GM19351 (cell line): ENCODE results near the gene UBE2C.
A peak's percentile ranks its signal among the peaks of the same experiment; 100 is the strongest.

Experiments
- ATAC-seq: cut with Tn5 transposase; IDR thresholded peaks from one replicate; pipeline ENCODE4 v1.9.1; 2021; ENCODE audit warnings: mild to moderate bottlenecking, moderate library complexity; ENCODE audit not compliant: unreplicated experiment

UBE2C gene

DNA sequence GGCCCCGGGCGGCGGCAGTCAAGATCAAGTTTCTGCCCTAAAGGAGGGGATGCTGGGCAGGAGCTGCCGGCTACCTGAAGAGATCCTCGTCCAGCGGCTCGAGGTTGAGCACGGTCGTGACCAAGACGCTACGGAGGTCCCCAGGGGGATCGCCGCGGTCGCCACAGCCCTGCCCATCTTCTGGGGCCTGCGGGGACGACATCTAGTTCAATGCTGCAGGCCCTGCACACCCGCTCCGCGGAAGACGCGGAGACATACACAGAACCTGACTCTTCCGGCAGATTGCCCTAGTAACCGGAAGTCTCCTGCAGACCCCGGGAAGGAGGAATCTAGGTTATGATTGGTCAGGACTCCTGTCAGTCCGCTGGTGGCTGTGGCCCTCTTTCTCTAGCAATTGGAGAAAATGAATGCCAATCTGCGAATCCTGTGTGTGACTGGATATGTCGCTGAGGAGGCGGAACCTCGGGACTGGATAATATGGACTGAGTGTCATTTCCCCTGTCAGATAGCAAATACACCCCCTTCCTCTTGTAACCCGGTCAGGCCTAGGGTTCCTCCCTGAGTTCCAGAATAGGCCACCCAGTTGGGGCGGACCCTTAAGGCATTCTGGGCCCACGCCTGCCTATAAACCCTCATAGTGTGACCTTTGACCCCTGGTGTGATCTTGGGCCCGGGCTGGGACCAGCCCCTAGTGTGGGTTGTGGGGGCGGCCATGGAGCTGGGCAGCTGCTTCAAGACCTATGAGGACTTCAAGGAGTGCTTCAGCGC, 44.9 kb downstream of the UBE2C start, which contains the start of the genes ACOT8 and ZSWIM3:
Gene ACOT8 (minus strand): TSS at position 279 of the 768 bp plus-strand sequence. CDS start 77 bp downstream, at position 202.
Gene ZSWIM3 (plus strand): TSS at position 501 of the 768 bp plus-strand sequence. CDS start 212 bp downstream, at position 713.
- peak; percentile 95 for ATAC-seq

DNA sequence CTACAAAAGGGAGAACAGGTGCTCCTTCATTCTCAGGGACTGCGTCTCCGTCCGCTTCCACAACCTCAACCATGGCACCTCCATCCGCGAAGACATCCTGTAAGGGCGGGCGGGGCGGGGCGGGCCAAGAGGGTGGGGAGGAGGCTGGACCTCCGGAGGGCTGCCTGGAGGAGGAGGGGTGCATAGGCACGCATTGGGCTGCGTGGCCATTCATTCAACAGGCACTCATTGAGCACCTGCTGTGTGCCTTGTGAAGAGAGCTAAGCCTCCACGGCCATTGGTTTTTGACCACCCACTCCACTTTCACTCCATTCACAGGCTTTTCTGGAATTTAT, 45.4 kb downstream of the UBE2C start:
- peak; percentile 34 for ATAC-seq

DNA sequence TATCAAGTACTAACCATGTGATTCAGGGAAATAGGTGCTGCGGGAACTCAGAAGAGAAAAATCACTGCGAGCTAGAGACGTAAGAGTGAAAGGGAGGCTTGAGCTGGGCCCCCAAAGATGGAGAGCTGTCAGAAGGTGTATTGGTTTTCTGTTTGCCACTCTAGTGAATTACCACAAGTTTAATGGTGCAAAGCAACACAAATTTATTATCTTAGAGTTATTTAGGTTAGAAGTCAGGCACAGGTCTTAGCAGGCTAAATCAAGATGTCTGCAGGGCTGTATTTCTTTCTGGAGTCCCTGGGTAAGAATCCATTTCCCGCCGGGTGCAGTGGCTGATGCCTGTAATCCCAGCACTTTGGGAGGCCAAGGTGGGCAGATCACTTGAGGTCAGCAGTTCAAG, 47.5 kb downstream of the UBE2C start:
- no peak for ATAC-seq

DNA sequence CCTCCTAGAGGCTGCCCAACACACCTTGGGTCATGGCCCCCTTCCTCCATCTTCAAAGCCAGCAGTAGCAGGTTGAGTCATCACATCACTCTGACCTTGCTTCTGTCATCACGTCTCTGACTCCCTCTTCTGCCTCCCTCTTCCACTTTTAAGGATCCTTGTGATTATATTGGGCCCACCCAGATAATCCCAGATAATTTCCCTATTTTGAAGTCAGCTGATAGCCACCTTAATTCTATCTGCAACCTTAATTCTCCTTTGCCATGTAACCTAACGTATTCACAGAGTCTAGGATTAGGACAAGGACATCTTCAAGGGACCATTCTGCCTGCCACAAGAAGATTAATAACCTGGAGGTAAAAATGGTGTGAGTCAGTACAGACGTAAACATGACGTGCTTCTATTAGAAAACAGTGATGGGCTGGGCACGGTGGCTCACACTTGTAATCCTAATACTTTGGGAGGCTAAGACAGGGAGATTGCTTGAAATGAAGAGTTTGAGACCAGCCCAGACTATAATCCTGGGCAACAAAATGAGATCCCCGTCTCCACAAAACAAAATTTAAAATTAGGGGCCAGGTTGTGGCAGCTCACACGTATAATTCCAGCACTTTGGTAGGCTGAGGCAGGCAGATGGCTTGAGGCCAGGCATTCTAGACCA, 48.2 kb downstream of the UBE2C start:
- ATAC-seq = no peak

- no peak for ATAC-seq
These were observed 49.0 kb downstream of the UBE2C start for GRCh38 chr20:45861221-45862075.

- ATAC-seq = no peak
These were observed 51.4 kb downstream of the UBE2C start for GRCh38 chr20:45863543-45864470.

DNA sequence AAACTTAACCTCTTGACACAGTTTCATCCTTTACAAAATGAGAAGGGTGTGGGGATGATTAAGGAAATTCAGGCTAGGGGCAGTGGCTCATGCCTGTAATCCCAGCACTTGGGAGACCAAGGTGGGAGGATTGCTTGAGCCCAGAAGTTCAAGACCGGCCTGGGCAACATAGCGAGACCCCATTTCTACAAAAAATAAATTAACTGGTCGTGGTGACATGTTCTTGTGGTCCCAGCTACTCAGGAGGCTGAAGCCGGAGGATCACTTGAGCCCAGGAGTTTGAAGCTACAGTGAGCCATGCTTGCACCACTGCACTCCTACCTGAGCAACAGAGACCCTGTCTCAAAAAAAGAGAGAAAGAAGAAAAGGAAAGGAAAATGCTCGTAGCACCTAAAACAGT, 54.0 kb downstream of the UBE2C start:
- no peak for ATAC-seq
